Neutrophil (primary cell): ENCODE measurements around the gene PLCD3.
A peak's percentile ranks its signal among the peaks of the same experiment; 100 is the strongest.

Source experiments
- H3K27ac ChIP-seq: fragments of 200-600 bp; sonication (generic); 2 replicates; pipeline ENCODE4 v1.5.1; 2016; ENCODE audit warnings: mild to moderate bottlenecking, moderate library complexity
- H3K27me3 ChIP-seq: fragments of 200-600 bp; sonication (generic); 2 replicates; pipeline ENCODE4 v1.6.0; 2016; ENCODE audit warnings: mild to moderate bottlenecking
- H3K36me3 ChIP-seq: fragments of 200-600 bp; sonication (generic); 2 replicates; pipeline ENCODE4 v1.5.1; 2017
- H3K4me1 ChIP-seq, 2 experiments: fragments of 200-600 bp in 1 of 2; sonication (generic) in 1 of 2; 1 replicate in 1 of 2; 2 replicates in 1 of 2; pipeline versions ENCODE4 v1.5.1 to v1.6.1; 2013 to 2016; ENCODE audit warnings: low read depth in 1 of 2, low read length in 1 of 2, mild to moderate bottlenecking in 1 of 2, moderate library complexity in 1 of 2; ENCODE audit not compliant: control insufficient read depth in 1 of 2, insufficient read depth in 1 of 2
- H3K4me3 ChIP-seq, 2 experiments: fragments of 200-600 bp in 1 of 2; sonication (generic) in 1 of 2; 1 replicate in 1 of 2; 2 replicates in 1 of 2; pipeline ENCODE4 v1.5.1; 2013 to 2016; ENCODE audit warnings: low read depth in 1 of 2, low read length in 1 of 2, mild to moderate bottlenecking in 1 of 2, moderate library complexity in 1 of 2
- H3K9me3 ChIP-seq: fragments of 200-600 bp; sonication (generic); 2 replicates; pipeline ENCODE4 v1.5.1; 2016
- CTCF ChIP-seq: fragments of 200-600 bp; sonication (generic); IDR thresholded peaks from 2 replicates; pipeline ENCODE4 v1.5.1; 2016; ENCODE audit warnings: antibody characterized with exemption

PLCD3 gene

GRCh38 chr17:45155029-45155428 is 22.7 kb upstream of the PLCD3 start:
- H3K27ac ChIP-seq: peak overlapping the region; percentile 69
- TF ChIP-seq CTCF: no peak
- no peaks in the 10 kb centered on the region for H3K9me3 ChIP-seq
- no peaks in the 10 kb centered on the region for H3K27me3 ChIP-seq
- H3K36me3 ChIP-seq: peaks cover 16% of the 10 kb centered on the region
- peaks cover 39 to 43% of the 10 kb centered on the region in 2 experiments for H3K4me1 ChIP-seq
- no peak overlapping the region for H3K4me3 ChIP-seq

GRCh38 chr17:45150911-45151809 is 18.8 kb upstream of the PLCD3 start:
- H3K27ac ChIP-seq: peak overlapping the region; percentile 96
- no peaks in the 10 kb centered on the region for H3K27me3 ChIP-seq
- TF ChIP-seq CTCF: no peak
- H3K9me3 ChIP-seq: no peaks in the 10 kb centered on the region
- H3K4me3 ChIP-seq: peak overlapping the region; percentile 78 to 91
- H3K4me1 ChIP-seq: peaks cover 47 to 51% of the 10 kb centered on the region in 2 experiments
- H3K36me3 ChIP-seq: peaks cover 10% of the 10 kb centered on the region

- Histone ChIP-seq H3K36me3 (peaks cover 7% of the 10 kb centered on the region), H3K4me3 (peak overlapping the region; percentile 78 to 91), H3K27me3 (no peaks in the 10 kb centered on the region), H3K9me3 (no peaks in the 10 kb centered on the region), H3K27ac (peak overlapping the region; percentile 96), H3K4me1 (peaks cover 53 to 55% of the 10 kb centered on the region in 2 experiments)
- TF ChIP-seq CTCF: no peak
Observed at GRCh38 chr17:45149669-45150664, 17.7 kb upstream of the PLCD3 start.

- H3K27ac ChIP-seq: peak overlapping the region; percentile 96
- H3K36me3 ChIP-seq: peaks cover 7% of the 10 kb centered on the region
- peaks cover 6% of the 10 kb centered on the region for H3K27me3 ChIP-seq
- H3K4me1 ChIP-seq: peaks cover 61 to 62% of the 10 kb centered on the region in 2 experiments
- H3K9me3 ChIP-seq: no peaks in the 10 kb centered on the region
- TF ChIP-seq CTCF: peak; percentile 53
- H3K4me3 ChIP-seq: peak overlapping the region; percentile 78 to 91
Observed at GRCh38 chr17:45149037-45149668, 16.8 kb upstream of the PLCD3 start.
